Lower lobe of right lung (tissue), 2 donors: Measurements from ENCODE around the gene PAIP2. TPM values are rescaled to one million over a fixed set of nuclear protein-coding genes. Genes with fewer than 3 reads are reported as not detected.

Experiments used
- ATAC-seq, 2 donors: fragments of 200-7000 bp; cut with Tn5 transposase; one replicate each; pipeline ENCODE4 v1.9.1; 2020 to 2022; ENCODE audit warnings: mild to moderate bottlenecking in 2 of 2, moderate library complexity in 2 of 2
- DNase-seq: peaks from one replicate; pipeline ENCODE4 v3.0.0-alpha.2; 2020
- H3K27ac ChIP-seq: fragments of 200-600 bp; one replicate; pipeline ENCODE4 v1.8.0; 2022
- H3K27me3 ChIP-seq: fragments of 200-600 bp; one replicate; pipeline ENCODE4 v1.8.0; 2022; ENCODE audit warnings: low read depth
- H3K36me3 ChIP-seq: fragments of 200-600 bp; one replicate; pipeline ENCODE4 v1.8.0; 2022; ENCODE audit warnings: mild to moderate bottlenecking
- H3K4me1 ChIP-seq: fragments of 200-600 bp; one replicate; pipeline ENCODE4 v1.8.0; 2022
- H3K4me3 ChIP-seq: fragments of 200-600 bp; one replicate; pipeline ENCODE4 v1.8.0; 2022; ENCODE audit warnings: mild to moderate bottlenecking
- H3K9me3 ChIP-seq: fragments of 200-600 bp; one replicate; pipeline ENCODE4 v1.8.0; 2022
- CTCF ChIP-seq: fragments of 200-600 bp; IDR thresholded peaks from one replicate; pipeline ENCODE4 v1.8.0; 2022; ENCODE audit warnings: antibody characterized with exemption, mild to moderate bottlenecking
- intact Hi-C: fragments of 100-400 bp; cut with DNase I; formaldehyde crosslinking; loops from one replicate; pipeline ENCODE4 v1.11.0; 2022
- total RNA-seq: library from RNA; stranded (reverse); fragmentation: NEBNext Ultra II Directional; extraction: Animal tissue kit (Norgen Biotek cat#: 25700); gene quantifications from one replicate; pipeline ENCODE4 v1.2.1, GENCODE V29; 2021
- donor health status: DM: no; HTN: yes; CAD: no; lungs with severe emphysema.

The PAIP2 gene
- total RNA-seq, 1 donor from 2014 or later = 84.1 TPM

DNA sequence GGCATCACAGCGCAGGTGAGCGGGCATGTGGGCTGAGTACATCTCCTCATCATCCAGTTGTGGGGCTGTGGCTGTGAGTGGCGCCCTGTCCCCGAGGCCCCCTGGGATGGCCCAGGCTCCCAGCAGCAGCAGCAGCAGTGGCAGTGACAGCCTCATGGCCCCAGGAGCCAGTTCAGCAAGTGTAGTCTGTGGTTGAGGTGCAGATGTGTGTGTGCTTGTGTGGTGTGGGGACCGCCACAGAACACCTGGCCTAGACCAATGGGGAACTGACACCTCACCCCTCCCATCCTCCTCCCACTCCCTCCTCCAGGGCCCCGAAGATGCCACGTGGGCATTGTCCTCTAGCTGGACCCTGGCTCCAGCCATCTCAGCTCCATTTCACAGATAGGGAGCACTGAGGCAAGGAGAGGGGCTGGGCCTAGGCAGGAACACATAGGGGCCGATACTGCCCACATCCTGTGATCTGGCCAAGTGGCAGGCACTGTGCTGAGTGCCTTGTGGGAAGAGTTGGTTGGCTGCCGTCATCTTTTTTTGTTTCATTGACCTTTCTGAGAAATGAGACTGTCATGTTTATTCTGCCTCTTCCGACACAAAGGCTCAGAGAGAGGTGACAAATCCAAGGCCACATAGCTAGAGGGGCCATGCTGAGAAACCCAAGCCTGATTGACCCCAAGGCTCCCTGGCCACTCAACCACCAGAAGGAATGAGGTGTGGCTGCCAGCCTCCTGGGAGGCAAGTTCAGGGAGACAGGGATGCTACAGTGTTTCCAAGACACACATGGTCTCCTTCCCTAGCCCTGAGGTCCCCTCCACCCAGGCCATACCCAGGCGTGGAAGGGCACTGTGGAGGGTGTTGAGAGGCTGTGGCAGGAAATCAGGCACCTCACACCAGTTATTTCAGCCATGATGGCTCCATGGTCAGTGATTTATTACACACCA, 48.3 kb downstream of the PAIP2 start, which contains the start of gene MZB1:
Gene MZB1, minus strand, starts transcription at position 213 of the 938 bp plus-strand sequence. Its CDS starts 57 bp downstream, at position 156.
- Histone ChIP-seq H3K9me3 (no peaks in the 10 kb centered on the region), H3K27me3 (peaks cover 24% of the 10 kb centered on the region), H3K27ac (no peak within 1 kb of the TSS), H3K4me3 (peak within 1 kb of the TSS; percentile 8), H3K36me3 (no peaks in the 10 kb centered on the region), H3K4me1 (peaks cover 44% of the 10 kb centered on the region)
- no peak for DNase-seq
- intact Hi-C loops = no loop called here
- peak in 1 of 2 donors; percentile 9 for ATAC-seq
- TF ChIP-seq CTCF = no peak

DNA sequence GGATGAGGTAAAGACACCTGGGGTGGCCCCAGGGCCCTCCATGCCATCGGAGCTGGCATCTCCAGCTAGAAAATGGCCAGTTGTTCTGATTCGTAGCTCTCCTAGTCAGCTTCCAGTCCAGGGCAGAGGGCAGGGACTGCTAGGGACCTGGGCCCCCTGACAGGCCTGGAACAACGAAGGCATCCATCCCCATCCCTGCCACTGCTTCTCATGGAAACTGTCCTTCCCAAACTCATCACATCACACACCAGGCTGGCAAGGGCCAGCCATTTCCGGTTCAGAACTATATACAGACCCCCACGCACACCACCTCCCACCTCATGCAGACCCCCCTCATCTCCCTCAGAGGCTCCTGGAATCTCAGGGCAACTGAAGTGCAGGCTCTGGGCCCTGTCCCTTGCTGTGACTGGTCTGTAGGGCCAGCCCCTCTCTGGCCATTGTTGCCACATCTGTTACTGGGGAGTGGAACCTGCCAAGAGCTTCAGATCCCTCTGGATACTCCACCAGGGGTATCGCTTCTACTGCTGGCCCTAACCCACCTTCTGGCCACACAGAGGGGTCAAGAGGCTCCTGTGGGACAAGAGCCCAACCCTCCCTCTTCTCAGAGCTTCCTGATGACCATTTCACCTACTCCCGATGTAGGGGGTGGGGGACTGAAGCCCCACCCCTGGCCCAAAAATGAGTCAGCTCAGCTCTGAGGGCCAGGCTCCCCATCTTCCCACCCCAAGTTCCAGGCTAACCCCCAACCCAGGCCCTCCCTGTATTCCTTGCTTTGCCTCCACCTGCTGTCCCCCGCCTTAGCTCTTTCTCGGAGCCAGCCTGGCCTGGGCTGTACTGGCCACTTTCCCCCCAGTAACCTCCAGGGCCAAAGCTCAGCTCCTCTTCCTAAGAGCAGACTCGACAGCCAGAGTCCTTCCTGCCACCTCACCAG, 49.2 kb downstream of the PAIP2 start:
- H3K27ac ChIP-seq = no peak overlapping the region
- ATAC-seq (no peak), DNase-seq (no peak)
- no peak for TF ChIP-seq CTCF
- H3K4me1 ChIP-seq = peaks cover 46% of the 10 kb centered on the region
- peaks cover 31% of the 10 kb centered on the region for H3K27me3 ChIP-seq
- no peak overlapping the region for H3K4me3 ChIP-seq
- no peaks in the 10 kb centered on the region for H3K9me3 ChIP-seq
- H3K36me3 ChIP-seq = no peaks in the 10 kb centered on the region
- intact Hi-C loops = no loop called here

GRCh38 chr5:139391570-139392323, 50.1 kb downstream of the PAIP2 start:
- DNase-seq (no peak), ATAC-seq (no peak)
- peak overlapping the region; percentile 36 for H3K27ac ChIP-seq
- H3K27me3 ChIP-seq = peaks cover 31% of the 10 kb centered on the region
- TF ChIP-seq CTCF = no peak
- no peaks in the 10 kb centered on the region for H3K9me3 ChIP-seq
- peak overlapping the region; percentile 65 for H3K4me3 ChIP-seq
- intact Hi-C loops = no loop called here
- no peaks in the 10 kb centered on the region for H3K36me3 ChIP-seq
- peaks cover 46% of the 10 kb centered on the region for H3K4me1 ChIP-seq

GRCh38 chr5:139392324-139392677, 50.6 kb downstream of the PAIP2 start:
- peaks cover 31% of the 10 kb centered on the region for H3K27me3 ChIP-seq
- ATAC-seq = peak; percentile 4 to 20
- peak overlapping the region; percentile 65 for H3K4me3 ChIP-seq
- no peak for TF ChIP-seq CTCF
- DNase-seq = no peak
- H3K9me3 ChIP-seq = no peaks in the 10 kb centered on the region
- H3K27ac ChIP-seq = peak overlapping the region; percentile 36
- peaks cover 46% of the 10 kb centered on the region for H3K4me1 ChIP-seq
- intact Hi-C loops = no loop called here
- H3K36me3 ChIP-seq = no peaks in the 10 kb centered on the region
